Endodermal cell (in vitro differentiated cells): ENCODE data around the gene RAB9A. TPM values are rescaled to one million over a fixed set of nuclear protein-coding genes. Genes with fewer than 3 reads are reported as not detected.

Source experiments
- DNase-seq: peaks from one replicate; pipeline ENCODE4 v3.0.0-alpha.2; 2017
- H3K27ac ChIP-seq: 2 replicates; pipeline ENCODE4 v1.5.1; 2013; ENCODE audit warnings: mild to moderate bottlenecking, low read depth, low read length, moderate library complexity
- H3K27me3 ChIP-seq: 2 replicates; pipeline ENCODE4 v1.6.1; 2013; ENCODE audit warnings: mild to moderate bottlenecking, low read length, moderate library complexity; ENCODE audit not compliant: insufficient read depth, control insufficient read depth, poor library complexity, severe bottlenecking
- H3K36me3 ChIP-seq: 2 replicates; pipeline ENCODE4 v1.7.0; 2013; ENCODE audit warnings: mild to moderate bottlenecking, low read length, moderate library complexity; ENCODE audit not compliant: control insufficient read depth, insufficient read depth
- H3K4me1 ChIP-seq: one replicate; pipeline ENCODE4 v1.7.0; 2013; ENCODE audit warnings: low read length; ENCODE audit not compliant: control insufficient read depth, insufficient read depth
- H3K4me3 ChIP-seq: 2 replicates; pipeline ENCODE4 v1.5.1; 2013; ENCODE audit warnings: mild to moderate bottlenecking, low read length, moderate library complexity
- H3K9ac ChIP-seq: 2 replicates; pipeline ENCODE4 v1.6.1; 2013; ENCODE audit warnings: mild to moderate bottlenecking, low read length, moderate library complexity; ENCODE audit not compliant: poor library complexity, severe bottlenecking; ENCODE audit errors: extremely low read depth
- H3K9me3 ChIP-seq: 2 replicates; pipeline ENCODE4 v1.6.1; 2013; ENCODE audit warnings: mild to moderate bottlenecking, low read length, moderate library complexity; ENCODE audit not compliant: control insufficient read depth
- H3K27ac Mint-ChIP-seq: 2 replicates; pipeline ENCODE4 v1.8.0; 2020; ENCODE audit warnings: mixed read lengths
- H3K27me3 Mint-ChIP-seq: 2 replicates; pipeline ENCODE4 v1.8.0; 2021; ENCODE audit warnings: mild to moderate bottlenecking, mixed read lengths; ENCODE audit not compliant: insufficient read depth
- H3K36me3 Mint-ChIP-seq: 2 replicates; pipeline ENCODE4 v1.8.0; 2020; ENCODE audit warnings: low read depth, mixed read lengths
- H3K4me1 Mint-ChIP-seq: 2 replicates; pipeline ENCODE4 v1.8.0; 2020; ENCODE audit warnings: mixed read lengths
- H3K4me3 Mint-ChIP-seq: 2 replicates; pipeline ENCODE4 v1.8.0; 2020; ENCODE audit warnings: mild to moderate bottlenecking, moderate library complexity, mixed read lengths
- H3K9me3 Mint-ChIP-seq: 2 replicates; pipeline ENCODE4 v1.8.0; 2020; ENCODE audit warnings: mild to moderate bottlenecking, mixed read lengths
- CTCF ChIP-seq: fragments of 200-600 bp; sonication (generic); conservative IDR thresholded peaks from 2 replicates; pipeline ENCODE4 v1.5.0; 2021; ENCODE audit warnings: antibody characterized with exemption, mild to moderate bottlenecking
- WGBS, 2 experiments: methylation state at CpG; one replicate each; pipeline versions ENCODE4 v1.1.5 to v1.1.7; 2013; ENCODE audit warnings: missing lambda C conversion rate in 2 of 2, mixed read lengths in 1 of 2; ENCODE audit not compliant: insufficient coverage in 1 of 2, insufficient read length in 1 of 2; 5-methylcytosine and 5-hydroxymethylcytosine counted together
- total RNA-seq, 2 donors: library from RNA; stranded (reverse); fragmentation: NEBNext Ultra II Directional in 1 of 2; extraction: Animal tissue kit (Norgen Biotek cat#: 25700) in 1 of 2; gene quantifications; 2 replicates in 1 of 2; 3 replicates in 1 of 2; pipeline ENCODE4 v1.2.1, GENCODE V29; 2021

Gene RAB9A
- total RNA-seq, 2 donors from 2014 or later, result 22.3 to 28.0 TPM

GRCh38 chrX:13694359-13694758 lies 5.4 kb downstream of the RAB9A start:
- H3K4me3 ChIP-seq, result peak overlapping the region; percentile 40
- 73 to 100% methylated on average over 1 of the region's 2 CpGs for WGBS, 2 experiments
- H3K4me1 ChIP-seq, result no peaks in the 10 kb centered on the region
- TF ChIP-seq CTCF, result no peak
- peaks cover 19% of the 10 kb centered on the region for H3K4me1 Mint-ChIP-seq
- no peaks in the 10 kb centered on the region for H3K36me3 Mint-ChIP-seq
- no peaks in the 10 kb centered on the region for H3K27me3 Mint-ChIP-seq
- H3K27ac ChIP-seq, result no peak overlapping the region
- peaks cover 4% of the 10 kb centered on the region for H3K36me3 ChIP-seq
- H3K9ac ChIP-seq, result no peak overlapping the region
- DNase-seq, result no peak
- H3K27me3 ChIP-seq, result no peaks in the 10 kb centered on the region
- H3K4me3 Mint-ChIP-seq, result no peak overlapping the region
- peaks cover 62% of the 10 kb centered on the region for H3K9me3 Mint-ChIP-seq
- H3K9me3 ChIP-seq, result no peaks in the 10 kb centered on the region
- no peak overlapping the region for H3K27ac Mint-ChIP-seq

- no peak overlapping the region for H3K27ac Mint-ChIP-seq
- no peaks in the 10 kb centered on the region for H3K27me3 ChIP-seq
- TF ChIP-seq CTCF, result no peak
- peaks cover 19% of the 10 kb centered on the region for H3K4me1 Mint-ChIP-seq
- no peaks in the 10 kb centered on the region for H3K36me3 Mint-ChIP-seq
- H3K27ac ChIP-seq, result no peak overlapping the region
- WGBS, 2 experiments, result 96% methylated on average over 8 of the region's 8 CpGs; no CpG with 5 or more reads in 1 of the 2 experiments
- H3K4me1 ChIP-seq, result no peaks in the 10 kb centered on the region
- no peak overlapping the region for H3K4me3 Mint-ChIP-seq
- no peaks in the 10 kb centered on the region for H3K9me3 ChIP-seq
- no peak overlapping the region for H3K4me3 ChIP-seq
- H3K27me3 Mint-ChIP-seq, result no peaks in the 10 kb centered on the region
- no peak overlapping the region for H3K9ac ChIP-seq
- no peak for DNase-seq
- H3K9me3 Mint-ChIP-seq, result peaks cover 56% of the 10 kb centered on the region
- H3K36me3 ChIP-seq, result peaks cover 4% of the 10 kb centered on the region
Measured at GRCh38 chrX:13694983-13695382, 6.1 kb downstream of the RAB9A start.

- Mint-ChIP-seq H3K9me3 (peaks cover 56% of the 10 kb centered on the region), H3K36me3 (no peaks in the 10 kb centered on the region), H3K4me3 (no peak overlapping the region), H3K4me1 (peaks cover 14% of the 10 kb centered on the region), H3K27ac (no peak overlapping the region), H3K27me3 (no peaks in the 10 kb centered on the region)
- no peak overlapping the region for H3K27ac ChIP-seq
- no peak for DNase-seq
- H3K9me3 ChIP-seq, result no peaks in the 10 kb centered on the region
- TF ChIP-seq CTCF, result no peak
- H3K4me1 ChIP-seq, result no peaks in the 10 kb centered on the region
- no peak overlapping the region for H3K9ac ChIP-seq
- H3K27me3 ChIP-seq, result no peaks in the 10 kb centered on the region
- no peak overlapping the region for H3K4me3 ChIP-seq
- WGBS, 2 experiments, result 94 to 100% methylated on average over 1 to 4 of the region's 4 CpGs
- H3K36me3 ChIP-seq, result peaks cover 4% of the 10 kb centered on the region
Measured at GRCh38 chrX:13695601-13696115, 6.7 kb downstream of the RAB9A start.
